ENCODE results near the gene BRSK1.

BRSK1 gene

GRCh38 chr19:55248704-55249103 is 35.1 kb upstream of the BRSK1 start:
- peaks cover 83% of the 10 kb centered on the region for H3K79me2 ChIP-seq (ENCODE audit: insufficient read depth, low read length)
- ATAC-seq (ENCODE audit: insufficient read depth, low read depth) (no peak), DNase-seq (no peak)
- peaks cover 85% of the 10 kb centered on the region for H4K20me1 ChIP-seq (ENCODE audit: insufficient read depth, low read length)
- H3K36me3 ChIP-seq (ENCODE audit: insufficient read depth, low read length) = peaks cover 93% of the 10 kb centered on the region
- H3K4me1 ChIP-seq (ENCODE audit: insufficient read depth, low read length) = peaks cover 12% of the 10 kb centered on the region
- no peak overlapping the region for H3K4me2 ChIP-seq (ENCODE audit: insufficient read depth, low read length)
- TF ChIP-seq EZH2 (IDR thresholded peaks at IDR 0.05; ENCODE audit: borderline replicate concordance, low read depth, low read length, severe bottlenecking) (no peak), CTCF (IDR thresholded peaks at IDR 0.05; ENCODE audit: borderline replicate concordance, extremely low read depth, low read length, poor library complexity, severe bottlenecking) (no peak)
- no peak overlapping the region for H2AFZ ChIP-seq (ENCODE audit: low read depth, low read length)
- H3K27ac ChIP-seq (ENCODE audit: low read length) = no peak overlapping the region
- H3K4me3 ChIP-seq (ENCODE audit: low read depth in 1 of 2, low read length in 2 of 2) = no peak overlapping the region
- no peaks in the 10 kb centered on the region for H3K9me3 ChIP-seq (ENCODE audit: insufficient read depth, low read length, severe bottlenecking)
- H3K27me3 ChIP-seq (ENCODE audit: insufficient read depth, low read length, poor library complexity) = no peaks in the 10 kb centered on the region
- H3K9ac ChIP-seq (ENCODE audit: low read depth, low read length) = no peak overlapping the region

GRCh38 chr19:55249841-55250240 is 34.0 kb upstream of the BRSK1 start:
- no peak for ATAC-seq (ENCODE audit: insufficient read depth, low read depth)
- Histone ChIP-seq H3K9me3 (ENCODE audit: insufficient read depth, low read length, severe bottlenecking) (no peaks in the 10 kb centered on the region), H3K4me2 (ENCODE audit: insufficient read depth, low read length) (no peak overlapping the region), H3K4me1 (ENCODE audit: insufficient read depth, low read length) (peaks cover 23% of the 10 kb centered on the region), H3K27ac (ENCODE audit: low read length) (no peak overlapping the region), H3K79me2 (ENCODE audit: insufficient read depth, low read length) (peaks cover 93% of the 10 kb centered on the region), H4K20me1 (ENCODE audit: insufficient read depth, low read length) (peaks cover 89% of the 10 kb centered on the region), H3K4me3 (ENCODE audit: low read depth in 1 of 2, low read length in 2 of 2) (no peak overlapping the region), H3K36me3 (ENCODE audit: insufficient read depth, low read length) (peaks cover 91% of the 10 kb centered on the region), H3K27me3 (ENCODE audit: insufficient read depth, low read length, poor library complexity) (no peaks in the 10 kb centered on the region), H3K9ac (ENCODE audit: low read depth, low read length) (no peak overlapping the region), H2AFZ (ENCODE audit: low read depth, low read length) (no peak overlapping the region)
- no peak for DNase-seq
- TF ChIP-seq CTCF (IDR thresholded peaks at IDR 0.05; ENCODE audit: borderline replicate concordance, extremely low read depth, low read length, poor library complexity, severe bottlenecking) = no peak
- no peak for TF ChIP-seq EZH2 (IDR thresholded peaks at IDR 0.05; ENCODE audit: borderline replicate concordance, low read depth, low read length, severe bottlenecking)

GRCh38 chr19:55250262-55251036 is 33.3 kb upstream of the BRSK1 start:
- no peak overlapping the region for H3K4me3 ChIP-seq (ENCODE audit: low read depth in 1 of 2, low read length in 2 of 2)
- no peak overlapping the region for H2AFZ ChIP-seq (ENCODE audit: low read depth, low read length)
- ATAC-seq (ENCODE audit: insufficient read depth, low read depth) (no peak), DNase-seq (no peak)
- H3K36me3 ChIP-seq (ENCODE audit: insufficient read depth, low read length) = peaks cover 87% of the 10 kb centered on the region
- no peaks in the 10 kb centered on the region for H3K27me3 ChIP-seq (ENCODE audit: insufficient read depth, low read length, poor library complexity)
- no peak overlapping the region for H3K9ac ChIP-seq (ENCODE audit: low read depth, low read length)
- TF ChIP-seq EZH2 (IDR thresholded peaks at IDR 0.05; ENCODE audit: borderline replicate concordance, low read depth, low read length, severe bottlenecking) = no peak
- no peak for TF ChIP-seq CTCF (IDR thresholded peaks at IDR 0.05; ENCODE audit: borderline replicate concordance, extremely low read depth, low read length, poor library complexity, severe bottlenecking)
- H3K27ac ChIP-seq (ENCODE audit: low read length) = no peak overlapping the region
- peaks cover 90% of the 10 kb centered on the region for H4K20me1 ChIP-seq (ENCODE audit: insufficient read depth, low read length)
- H3K79me2 ChIP-seq (ENCODE audit: insufficient read depth, low read length) = peaks cover 95% of the 10 kb centered on the region
- H3K4me2 ChIP-seq (ENCODE audit: insufficient read depth, low read length) = no peak overlapping the region
- peaks cover 29% of the 10 kb centered on the region for H3K4me1 ChIP-seq (ENCODE audit: insufficient read depth, low read length)
- no peaks in the 10 kb centered on the region for H3K9me3 ChIP-seq (ENCODE audit: insufficient read depth, low read length, severe bottlenecking)
